Psoas muscle (tissue), 8 donors: Measurements from ENCODE around the gene LCN9. TPM values are rescaled to one million over a fixed set of nuclear protein-coding genes. Genes with fewer than 3 reads are reported as not detected.
"Not testable (repeated sequence)": the region's sequence is repeated elsewhere in the genome, so short reads cannot be mapped to it uniquely, and the experiment has no call there.

Experiments
- ATAC-seq, 4 donors: fragments of 200-7000 bp; cut with Tn5 transposase; one replicate each; pipeline ENCODE4 v1.9.1; 2020; ENCODE audit warnings: moderate library complexity in 3 of 4, mild to moderate bottlenecking in 2 of 4
- DNase-seq, 2 donors: peaks; one replicate each; pipeline ENCODE4 v3.0.0-alpha.2; 2020
- H3K27ac ChIP-seq: fragments of 200-600 bp; one replicate; pipeline ENCODE4 v1.8.0; 2022
- H3K27me3 ChIP-seq, 3 donors: fragments of 200-600 bp in 1 of 3; one replicate each; pipeline versions ENCODE4 v1.6.1 to v1.8.0; 2013 to 2022; ENCODE audit warnings: low read length in 2 of 3, mild to moderate bottlenecking in 2 of 3, moderate library complexity in 1 of 3; ENCODE audit not compliant: insufficient read depth in 3 of 3
- H3K36me3 ChIP-seq, 2 donors: fragments of 200-600 bp in 1 of 2; one replicate each; pipeline versions ENCODE4 v1.6.1 to v1.8.0; 2013 to 2022; ENCODE audit warnings: low read depth in 1 of 2, mild to moderate bottlenecking in 1 of 2, moderate library complexity in 1 of 2; ENCODE audit not compliant: insufficient read depth in 1 of 2
- H3K4me1 ChIP-seq: fragments of 200-600 bp; one replicate; pipeline ENCODE4 v1.8.0; 2022
- H3K4me3 ChIP-seq: fragments of 200-600 bp; one replicate; pipeline ENCODE4 v1.8.0; 2022; ENCODE audit warnings: mild to moderate bottlenecking
- H3K9me3 ChIP-seq: fragments of 200-600 bp; one replicate; pipeline ENCODE4 v1.8.0; 2022
- CTCF ChIP-seq: fragments of 200-600 bp; IDR thresholded peaks from one replicate; pipeline ENCODE4 v1.8.0; 2022; ENCODE audit warnings: antibody characterized with exemption
- WGBS, 3 donors: extraction: QIAGEN DNeasy Blood & Tissue Kit; methylation state at CpG; one replicate each; pipeline versions ENCODE4 v1.1.6 to v1.1.7; 2013; 5-methylcytosine and 5-hydroxymethylcytosine counted together
- intact Hi-C, 2 donors: fragments of 100-400 bp; cut with DNase I; formaldehyde crosslinking; loops; one replicate each; pipeline versions ENCODE4 v1.11.0 to v1.14.2; 2022
- polyA plus RNA-seq, 3 donors: library from polyadenylated mRNA; stranded (reverse); fragments of 200-250 nt; gene quantifications; one replicate each; pipeline ENCODE4 v1.2.3, GENCODE V29; 2013
- total RNA-seq, 4 donors: library from RNA; stranded (reverse); fragmentation: NEBNext Ultra II Directional in 2 of 4; extraction: Animal tissue kit (Norgen Biotek cat#: 25700) in 2 of 4; gene quantifications; one replicate each; pipeline versions ENCODE4 v1.2.1 to v1.2.4, GENCODE V29; 2021 to 2023
- donor health status: healthy with polysubstance abuse.
- donor health status: DM: no; HTN: no; CAD: no; lungs with moderate emphysema.
- donor health status: Bipolar disorder and iron deficiency.
- donor health status: healthy.
- donor health status: DM: yes; HTN: yes; CAD: no.
- donor health status: DM: no; HTN: no; CAD: no.
- donor health status: DM: no; HTN: no; CAD: no.
- donor health status: DM: yes; HTN: yes; CAD: no.

LCN9 gene
- total and polyA plus RNA-seq, 7 donors, result not detected

DNA sequence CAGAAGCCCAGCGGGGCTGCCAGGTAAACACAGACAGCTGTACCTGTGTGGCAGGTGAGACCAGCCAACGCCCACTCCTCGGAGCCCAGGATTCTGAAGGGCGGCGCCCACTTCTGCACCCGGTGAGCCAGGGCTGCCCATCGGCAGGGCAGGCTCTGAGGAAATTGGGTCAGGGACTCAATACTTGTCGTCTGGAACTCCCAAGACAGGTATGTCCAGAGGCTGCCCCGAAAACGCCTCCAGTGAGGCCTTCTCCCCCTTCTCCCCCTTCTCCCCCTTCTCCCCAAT, 43.6 kb upstream of the LCN9 start:
- H3K4me3 ChIP-seq, result no peak overlapping the region

DNA sequence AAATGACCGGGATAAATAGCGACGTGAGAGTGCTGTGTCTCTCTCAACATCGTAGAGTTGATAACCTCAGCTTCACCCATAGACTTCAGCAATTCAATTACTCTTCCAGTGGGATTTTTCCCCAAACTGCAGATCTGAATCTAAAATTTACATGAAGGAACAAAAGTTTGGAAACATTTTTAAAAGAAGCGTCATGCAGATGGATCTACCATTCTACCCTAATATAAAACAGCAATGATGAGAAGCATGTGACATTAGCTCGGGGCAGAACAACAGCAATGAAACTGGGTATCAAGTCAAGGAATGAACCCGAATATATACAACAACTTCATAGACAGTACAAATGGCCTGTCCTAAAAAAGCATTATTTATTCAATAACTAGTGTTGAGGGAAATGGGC, 42.6 kb upstream of the LCN9 start:
- ATAC-seq (no peak), DNase-seq (no peak)
- WGBS, 3 donors, result 58 to 61% (median 59%) methylated on average over 7 of the region's 7 CpGs
- Histone ChIP-seq H3K27me3 (peaks cover 0 to 28% (median 6%) of the 10 kb centered on the region in 3 donors), H3K27ac (no peak overlapping the region), H3K36me3 (no peaks in the 10 kb centered on the region), H3K4me1 (no peaks in the 10 kb centered on the region), H3K4me3 (no peak overlapping the region), H3K9me3 (no peaks in the 10 kb centered on the region)
- no peak for TF ChIP-seq CTCF
- intact Hi-C loops, result no loop called here

More for the DNA sequence above, 43.6 kb upstream of the LCN9 start:
- H3K36me3 ChIP-seq, result no peaks in the 10 kb centered on the region
- no peak for TF ChIP-seq CTCF
- intact Hi-C loops, result no loop called here
- peaks cover 0 to 32% (median 6%) of the 10 kb centered on the region in 3 donors for H3K27me3 ChIP-seq
- no peaks in the 10 kb centered on the region for H3K9me3 ChIP-seq
- ATAC-seq (no peak), DNase-seq (no peak)
- no peak overlapping the region for H3K27ac ChIP-seq
- H3K4me1 ChIP-seq, result no peaks in the 10 kb centered on the region
- 69 to 82% (median 78%) methylated on average over 8 to 10 of the region's 10 CpGs for WGBS, 3 donors

- ATAC-seq, result no peak
- Histone ChIP-seq H3K27me3 (peaks cover 0 to 29% (median 4%) of the 10 kb centered on the region in 3 donors), H3K27ac (no peak overlapping the region), H3K4me3 (no peak overlapping the region), H3K36me3 (no peaks in the 10 kb centered on the region), H3K9me3 (peaks cover 6% of the 10 kb centered on the region), H3K4me1 (no peaks in the 10 kb centered on the region)
- intact Hi-C loops, result no loop called here
- TF ChIP-seq CTCF, result no peak
- 49 to 62% (median 54%) methylated on average over 11 of the region's 11 CpGs for WGBS, 3 donors
- no peak for DNase-seq
Observed at GRCh38 chr9:135622415-135623020, 40.6 kb upstream of the LCN9 start.

DNA sequence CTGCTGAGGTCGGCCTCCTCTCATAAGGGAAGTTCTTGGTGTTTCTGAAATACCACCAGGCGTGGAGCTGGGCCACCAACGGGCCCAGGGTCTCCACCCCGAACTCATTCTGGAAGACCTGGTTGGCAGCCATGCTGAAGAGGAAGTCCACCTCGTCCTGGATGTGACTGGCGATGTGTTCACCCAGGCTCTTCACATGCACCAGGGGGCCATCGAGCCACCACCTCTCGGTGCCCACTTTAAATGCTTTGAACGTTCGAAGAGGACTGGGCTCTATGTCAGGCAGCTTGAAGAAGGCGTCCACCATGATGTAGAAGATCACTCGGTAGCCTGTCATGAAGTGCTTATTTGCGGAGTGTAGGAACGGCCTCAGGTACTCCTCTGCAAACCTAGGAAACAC, 38.8 kb upstream of the LCN9 start:
- no peaks in the 10 kb centered on the region for H3K4me1 ChIP-seq
- 83 to 87% (median 86%) methylated on average over 14 of the region's 14 CpGs for WGBS, 3 donors
- H3K27me3 ChIP-seq, result peaks cover 0 to 19% (median 3%) of the 10 kb centered on the region in 3 donors
- no peak for ATAC-seq
- no peak overlapping the region for H3K4me3 ChIP-seq
- no peak for DNase-seq
- H3K27ac ChIP-seq, result no peak overlapping the region
- intact Hi-C loops, result no loop called here
- no peak for TF ChIP-seq CTCF
- H3K9me3 ChIP-seq, result peaks cover 20% of the 10 kb centered on the region
- no peaks in the 10 kb centered on the region for H3K36me3 ChIP-seq

DNA sequence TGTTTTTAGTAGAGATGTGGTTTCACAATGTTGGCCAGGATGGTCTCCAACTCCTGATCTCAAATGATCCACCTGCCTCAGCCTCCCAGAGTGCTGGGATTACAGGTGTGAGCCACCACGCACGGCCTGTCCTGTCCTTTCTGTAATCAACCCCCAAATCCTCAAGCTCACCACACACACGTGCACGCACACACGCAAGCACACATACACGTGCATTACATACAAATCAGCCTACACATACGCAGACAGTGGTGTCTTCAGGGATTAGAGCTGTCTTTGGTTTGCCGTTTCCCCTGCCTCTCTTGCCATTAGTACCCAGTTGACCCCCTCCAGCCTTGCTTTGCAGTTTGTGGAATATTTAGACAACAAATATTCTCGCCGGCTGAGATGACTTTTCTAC, 30.3 kb upstream of the LCN9 start:
- no peak for DNase-seq
- intact Hi-C loops, result no loop called here
- no peaks in the 10 kb centered on the region for H3K36me3 ChIP-seq
- 84 to 87% (median 85%) methylated on average over 10 of the region's 10 CpGs for WGBS, 3 donors
- peaks cover 11% of the 10 kb centered on the region for H3K9me3 ChIP-seq
- H3K4me3 ChIP-seq, result no peak overlapping the region
- no peak for ATAC-seq
- peaks cover 3 to 44% (median 8%) of the 10 kb centered on the region in 3 donors for H3K27me3 ChIP-seq
- H3K4me1 ChIP-seq, result no peaks in the 10 kb centered on the region
- no peak for TF ChIP-seq CTCF
- no peak overlapping the region for H3K27ac ChIP-seq

DNA sequence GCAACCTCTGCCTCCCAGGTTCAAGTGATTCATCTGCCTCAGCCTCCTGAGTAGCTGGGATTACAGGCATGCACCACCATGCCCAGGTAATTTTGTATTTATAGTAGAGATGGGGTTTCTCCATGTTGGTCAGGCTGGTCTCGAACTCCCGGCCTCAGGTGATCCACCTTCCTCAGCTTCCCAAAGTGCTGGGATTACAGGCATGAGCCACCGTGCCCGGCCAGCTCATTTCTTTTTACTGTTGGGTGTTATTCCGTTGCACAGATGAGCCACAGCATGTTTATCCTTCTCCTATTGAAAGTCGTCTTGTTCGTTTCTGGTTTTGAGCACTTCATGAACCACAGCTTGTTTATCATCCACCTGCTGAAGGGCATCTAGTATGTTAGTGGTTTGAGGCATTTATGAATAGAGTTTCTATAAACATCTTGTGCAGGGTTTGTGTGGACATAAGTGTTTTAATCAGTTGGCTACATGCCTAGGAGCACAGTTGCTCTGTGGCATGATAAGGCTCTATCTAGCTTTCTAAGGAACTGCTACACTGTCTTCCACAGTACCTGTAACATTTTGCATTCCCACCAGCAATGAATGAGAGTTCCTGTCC, 26.1 kb upstream of the LCN9 start:
- H3K4me3 ChIP-seq, H3K27ac ChIP-seq, DNase-seq, H3K36me3 ChIP-seq, intact Hi-C loops, ATAC-seq, H3K4me1 ChIP-seq, H3K9me3 ChIP-seq: not testable (repeated sequence)
- 78 to 82% (median 80%) methylated on average over 7 of the region's 7 CpGs for WGBS, 3 donors
- peaks cover 5 to 63% (median 8%) of the 10 kb centered on the region in 3 donors for H3K27me3 ChIP-seq
